K562 (cell line): Measurements from ENCODE around the gene WDR90. TPM values are rescaled to one million over a fixed set of nuclear protein-coding genes. Genes with fewer than 3 reads are reported as not detected.
A peak's percentile ranks its signal among the peaks of the same experiment; 100 is the strongest.

Source experiments
- C11orf30 ChIP-seq: fragments of 450-650 bp; IDR thresholded peaks from 2 replicates; pipeline ENCODE4 v1.6.1; 2016; ENCODE audit warnings: low read depth, mild to moderate bottlenecking
- CTCF ChIP-seq, 3 experiments: IDR thresholded peaks in 2 of 3; conservative IDR thresholded peaks in 1 of 3; 2 replicates each; pipeline ENCODE4 v1.5.1; 2011 to 2012; ENCODE audit warnings: low read length in 3 of 3, mild to moderate bottlenecking in 3 of 3, control low read depth in 2 of 3, improper control_type of control experiment in 1 of 3, inconsistent platforms in 1 of 3, low read depth in 1 of 3, mixed read lengths in 1 of 3, moderate library complexity in 1 of 3; ENCODE audit not compliant: insufficient read depth in 2 of 3
- ELF2 ChIP-seq: fragments of 250-450 bp; sonication (Bioruptor Pico); IDR thresholded peaks from 2 replicates; pipeline ENCODE4 v1.5.0; 2021; ENCODE audit warnings: mild to moderate bottlenecking
- GTF2A2 ChIP-seq: IDR thresholded peaks from 2 replicates; pipeline ENCODE4 v1.6.1; 2016; ENCODE audit warnings: mild to moderate bottlenecking, missing genetic modification characterization, missing compliant biosample characterization
- GTF2F1 ChIP-seq: IDR thresholded peaks from 2 replicates; pipeline ENCODE4 v1.6.1; 2011; ENCODE audit warnings: low read depth, low read length, improper control_type of control experiment
- MEF2A ChIP-seq: IDR thresholded peaks from 2 replicates; pipeline ENCODE4 v1.6.1; 2011; ENCODE audit warnings: low read depth, mild to moderate bottlenecking, low read length, moderate library complexity; ENCODE audit not compliant: control insufficient read depth
- MEF2D ChIP-seq: conservative IDR thresholded peaks from 2 replicates; pipeline ENCODE4 v1.6.1; 2016; ENCODE audit warnings: low read depth, missing genetic modification characterization, missing compliant biosample characterization
- NFRKB ChIP-seq: fragments of 450-650 bp; IDR thresholded peaks from 2 replicates; pipeline ENCODE4 v1.6.1; 2016; ENCODE audit warnings: low read depth
- NFYB ChIP-seq: IDR thresholded peaks from 2 replicates; pipeline ENCODE4 v1.6.1; 2011; ENCODE audit warnings: mild to moderate bottlenecking, moderate library complexity; ENCODE audit not compliant: insufficient read length; ENCODE audit errors: extremely low read depth
- PHB2 ChIP-seq: fragments of 450-650 bp; IDR thresholded peaks from 2 replicates; pipeline ENCODE4 v1.6.1; 2017; ENCODE audit warnings: low read depth
- PYGO2 ChIP-seq: fragments of 450-650 bp; IDR thresholded peaks from 2 replicates; pipeline ENCODE4 v1.6.1; 2016; ENCODE audit warnings: mild to moderate bottlenecking, missing genetic modification characterization, moderate library complexity, missing compliant biosample characterization
- RBFOX2 ChIP-seq: fragments of 200-400 bp; formaldehyde crosslinking; IDR thresholded peaks from 2 replicates; pipeline ENCODE4 v1.6.1; 2017; ENCODE audit warnings: low read depth, mild to moderate bottlenecking, low read length, moderate library complexity
- SAFB ChIP-seq: fragments of 200-400 bp; formaldehyde crosslinking; IDR thresholded peaks from 2 replicates; pipeline ENCODE4 v1.6.1; 2017; ENCODE audit warnings: low read depth, low read length, borderline replicate concordance
- SMARCC2 ChIP-seq: fragments of 450-650 bp; IDR thresholded peaks from 2 replicates; pipeline ENCODE4 v1.6.1; 2017; ENCODE audit warnings: antibody characterized with exemption, moderate library complexity, mild to moderate bottlenecking, low read depth
- THRA ChIP-seq: fragments of 450-650 bp; IDR thresholded peaks from 2 replicates; pipeline ENCODE4 v1.6.1; 2017; ENCODE audit warnings: mild to moderate bottlenecking, moderate library complexity
- XRCC5 ChIP-seq: fragments of 200-400 bp; formaldehyde crosslinking; IDR thresholded peaks from 2 replicates; pipeline ENCODE4 v1.6.1; 2017; ENCODE audit warnings: low read depth, mild to moderate bottlenecking, low read length
- ZKSCAN8 ChIP-seq: fragments of 200-800 bp; sonication (Bioruptor generic); IDR thresholded peaks from 2 replicates; pipeline ENCODE4 v1.6.1; 2016; ENCODE audit warnings: missing genetic modification characterization, missing compliant biosample characterization
- ZNF354B ChIP-seq: fragments of 250-450 bp; sonication (Bioruptor Pico); IDR thresholded peaks from 2 replicates; pipeline ENCODE4 v1.4.0; 2020
- ZNF507 ChIP-seq: conservative IDR thresholded peaks from 2 replicates; pipeline ENCODE4 v1.6.1; 2017; ENCODE audit warnings: missing genetic modification characterization, missing compliant biosample characterization
- ZNF707 ChIP-seq: fragments of 250-450 bp; sonication (Bioruptor Pico); conservative IDR thresholded peaks from 2 replicates; pipeline ENCODE4 v1.8.0; 2022; ENCODE audit warnings: inconsistent platforms, mild to moderate bottlenecking, moderate library complexity
- ZZZ3 ChIP-seq: fragments of 450-650 bp; IDR thresholded peaks from 2 replicates; pipeline ENCODE4 v1.6.1; 2016; ENCODE audit warnings: antibody characterized with exemption, mild to moderate bottlenecking, moderate library complexity
- polyA plus RNA-seq, 8 experiments: library from polyadenylated mRNA; depleted of rRNA in 4 of 8; stranded (reverse) in 5 of 8; unstranded in 3 of 8; fragments of >200 nt; fragmentation: Nextera tagmentation in 2 of 8; fragmentation: Illumina TruSeq in 1 of 8; extraction: Ambion mirVana in 2 of 8; extraction: Trizol in 1 of 8; gene quantifications; 2 replicates each; pipeline versions ENCODE4 v1.2.1 to v1.2.3, GENCODE V29; 2011 to 2014; ENCODE audit warnings: inconsistent platforms in 1 of 8, missing spikeins in 1 of 8
- total RNA-seq, 7 experiments: library from RNA; depleted of rRNA in 6 of 7; stranded (reverse); fragments of >200 nt in 6 of 7; fragmentation: Illumina TruSeq in 2 of 7; extraction: Trizol in 2 of 7; gene quantifications; 2 replicates each; pipeline versions ENCODE4 v1.2.1 to v1.2.3, GENCODE V29; 2011 to 2021; ENCODE audit warnings: low replicate concordance in 1 of 7
- TF ChIP-seq, protein P1 (sequence below): fragments of 250-450 bp; sonication (Bioruptor Pico); IDR thresholded peaks from 2 replicates; pipeline ENCODE4 v1.9.0; 2021; ENCODE audit warnings: mild to moderate bottlenecking
- TF ChIP-seq, protein P2 (sequence below): sonication (generic); formaldehyde crosslinking; IDR thresholded peaks from 2 replicates; pipeline ENCODE4 v1.8.1; 2023; ENCODE audit warnings: mild to moderate bottlenecking, missing genetic modification reagents, moderate library complexity

Gene WDR90
- total and polyA plus RNA-seq, 9 of the 15 experiments (the other 6 are each of a cell fraction or from before 2014, with no cell fraction given), result 0.44 to 12.6 (median 3.3) TPM

DNA sequence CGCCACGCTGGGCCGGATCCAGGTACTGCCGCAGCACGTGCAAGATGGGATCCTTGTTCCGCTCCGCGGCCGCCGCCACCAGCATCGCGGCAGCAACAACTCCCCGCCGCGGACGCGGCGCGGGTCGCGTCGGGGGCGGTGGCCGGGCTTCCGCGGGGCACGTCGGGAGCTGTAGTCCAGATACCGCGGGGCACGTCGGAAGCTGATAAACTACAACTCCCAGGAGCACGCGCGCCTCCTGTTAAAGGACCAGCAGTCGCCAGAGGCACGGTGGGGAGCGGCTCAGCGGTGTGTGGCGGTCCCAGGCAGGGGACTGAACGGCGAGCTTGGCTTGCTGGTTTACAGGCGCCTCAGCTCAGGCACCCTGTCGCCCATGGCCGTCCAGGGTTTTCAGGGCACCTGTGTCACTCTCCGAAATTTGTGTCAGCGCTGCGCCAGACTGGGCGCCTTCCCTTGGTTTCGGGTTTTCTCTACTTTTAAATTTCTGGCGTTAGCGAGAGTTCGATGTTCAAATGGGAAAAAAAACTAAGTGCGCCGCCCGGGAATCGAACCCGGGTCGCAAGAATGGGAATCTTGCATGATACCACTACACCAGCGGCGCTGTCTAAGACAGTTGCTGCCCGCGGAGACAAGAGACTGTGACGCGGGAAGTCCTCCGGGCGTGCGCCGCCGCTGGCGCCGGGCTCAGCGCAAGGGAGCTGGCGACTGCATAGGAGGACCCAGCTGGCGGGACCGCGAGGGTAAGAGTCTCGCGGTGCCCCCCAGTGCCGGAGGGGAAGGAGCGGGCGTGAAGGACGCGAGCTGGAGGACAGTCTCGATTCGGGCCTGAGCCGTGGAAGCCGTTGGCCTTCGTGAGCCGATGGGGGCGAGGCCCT, 12.7 kb upstream of the WDR90 start, which contains the start of gene METTL26 (continued):
- TF ChIP-seq ZNF354B (no peak), ZNF707 (CRISPR knock-in tag) (no peak), MEF2D (tag) (no peak), ZNF507 (no peak), THRA (no peak), PYGO2 (no peak), GTF2F1 (no peak), MEF2A (no peak), SMARCC2 (no peak), ZZZ3 (no peak), C11orf30 (no peak), ELF2 (CRISPR knock-in tag) (no peak), CTCF (IDR thresholded peaks at IDR 0.05 in 2 of 3, conservative IDR thresholded peaks at IDR 0.05 in 1 of 3; ENCODE audit: insufficient read depth in 2 of 3, low read depth in 1 of 3, low read length in 3 of 3) (peak in 2 of 3 experiments; percentile 46 to 68; a peak in 4 of 6 replicates), NFRKB (no peak), ZKSCAN8 (no peak), XRCC5 (peak; percentile 87), RBFOX2 (peak; percentile 91), NFYB (no peak), PHB2 (no peak), SAFB (0 out of 2 replicates have a peak, but pooled peaks have one; percentile 52), GTF2A2 (tag) (no peak)
- TF ChIP-seq, protein P1, sequence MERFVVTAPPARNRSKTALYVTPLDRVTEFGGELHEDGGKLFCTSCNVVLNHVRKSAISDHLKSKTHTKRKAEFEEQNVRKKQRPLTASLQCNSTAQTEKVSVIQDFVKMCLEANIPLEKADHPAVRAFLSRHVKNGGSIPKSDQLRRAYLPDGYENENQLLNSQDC (CRISPR knock-in tag), result peak; percentile 86; the same call in 1 of the 2 replicates
- TF ChIP-seq, protein P2, sequence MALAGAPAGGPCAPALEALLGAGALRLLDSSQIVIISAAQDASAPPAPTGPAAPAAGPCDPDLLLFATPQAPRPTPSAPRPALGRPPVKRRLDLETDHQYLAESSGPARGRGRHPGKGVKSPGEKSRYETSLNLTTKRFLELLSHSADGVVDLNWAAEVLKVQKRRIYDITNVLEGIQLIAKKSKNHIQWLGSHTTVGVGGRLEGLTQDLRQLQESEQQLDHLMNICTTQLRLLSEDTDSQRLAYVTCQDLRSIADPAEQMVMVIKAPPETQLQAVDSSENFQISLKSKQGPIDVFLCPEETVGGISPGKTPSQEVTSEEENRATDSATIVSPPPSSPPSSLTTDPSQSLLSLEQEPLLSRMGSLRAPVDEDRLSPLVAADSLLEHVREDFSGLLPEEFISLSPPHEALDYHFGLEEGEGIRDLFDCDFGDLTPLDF (CRISPR knock-in tag), result peak; percentile 79
